ENCODE results near the gene CEP350.

GRCh38 chr1:179926850-179927205 is 27.8 kb upstream of the CEP350 start:
- TF ChIP-seq CTCF (IDR thresholded peaks at IDR 0.05): no peak
- no peak for TF ChIP-seq POLR2A (IDR thresholded peaks at IDR 0.05)
- TF ChIP-seq POLR2AphosphoS5 (IDR thresholded peaks at IDR 0.05; ENCODE audit: insufficient read depth in 1 of 2, low read depth in 1 of 2): no peak
